Activated CD8-positive, alpha-beta memory T cell treated with anti-CD3 and anti-CD28 coated beads, Interleukin-2, amount 50 U/mL, for 24 hours (primary cell): ENCODE data around the gene MOB3B.

Experiments
- DNase-seq: peaks from one replicate; pipeline ENCODE4 v3.0.0-alpha.2; 2020; ENCODE audit errors: extremely low read depth

The MOB3B gene

DNA sequence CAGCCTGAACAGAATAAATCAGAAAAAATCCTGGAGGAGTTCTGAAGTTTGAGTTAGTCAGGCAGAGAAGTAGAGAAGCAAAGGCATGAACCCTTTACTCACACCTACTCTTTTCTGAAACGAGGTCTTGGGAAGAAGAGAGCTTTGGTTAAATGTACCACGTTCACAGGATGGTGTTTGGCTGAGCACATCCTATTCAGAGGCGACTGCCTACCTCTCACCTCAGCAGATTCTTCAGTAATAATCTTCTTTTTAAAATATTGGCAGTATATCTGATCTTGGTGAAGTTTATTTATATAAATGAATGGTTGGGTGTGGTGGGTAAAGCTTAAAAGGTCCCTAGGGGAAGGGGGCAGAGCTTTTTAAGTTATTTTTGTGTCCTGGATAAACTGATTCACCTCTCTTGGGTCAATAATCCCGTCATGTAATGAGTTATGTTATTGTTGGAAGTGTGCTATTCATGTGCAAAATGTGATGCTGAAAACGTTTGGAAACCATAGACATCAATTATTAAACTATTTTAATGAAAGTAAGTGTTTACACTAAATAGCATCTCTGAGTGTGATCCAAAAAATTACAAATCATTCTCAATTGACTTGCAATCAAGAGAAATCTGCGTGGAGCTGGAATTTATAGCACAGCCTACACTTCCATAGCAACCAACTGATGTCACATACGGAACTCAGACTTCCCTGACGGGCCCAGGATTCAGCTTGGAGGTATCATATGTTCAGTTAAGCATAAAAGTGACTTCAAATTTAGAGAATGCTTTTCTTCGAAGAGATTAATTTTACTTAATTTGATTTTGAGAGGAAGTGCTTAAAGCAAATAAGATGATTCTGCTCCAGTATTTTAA is 138.3 kb downstream of the MOB3B start:
- no peak for DNase-seq

DNA sequence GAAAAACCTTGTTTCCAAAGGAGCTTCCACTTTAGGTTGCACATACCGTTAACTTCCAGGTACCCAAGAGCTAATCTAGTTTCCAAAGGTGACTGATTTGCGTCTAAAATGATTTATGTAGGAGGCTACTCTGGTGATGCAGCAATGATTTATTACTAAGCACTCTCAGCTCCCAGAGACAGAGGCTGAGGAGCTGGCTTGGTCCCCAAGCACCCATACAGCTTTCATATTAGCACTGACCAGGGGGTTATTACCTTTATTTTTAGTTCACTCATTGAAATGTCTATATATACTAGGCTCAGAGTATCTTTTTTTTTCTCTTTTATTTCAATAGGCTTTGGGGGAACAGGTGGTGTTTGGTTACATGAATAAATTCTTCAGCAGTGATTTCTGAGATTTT is 141.5 kb downstream of the MOB3B start:
- no peak for DNase-seq

GRCh38 chr9:27387722-27388121 is 141.9 kb downstream of the MOB3B start:
- DNase-seq: no peak

DNA sequence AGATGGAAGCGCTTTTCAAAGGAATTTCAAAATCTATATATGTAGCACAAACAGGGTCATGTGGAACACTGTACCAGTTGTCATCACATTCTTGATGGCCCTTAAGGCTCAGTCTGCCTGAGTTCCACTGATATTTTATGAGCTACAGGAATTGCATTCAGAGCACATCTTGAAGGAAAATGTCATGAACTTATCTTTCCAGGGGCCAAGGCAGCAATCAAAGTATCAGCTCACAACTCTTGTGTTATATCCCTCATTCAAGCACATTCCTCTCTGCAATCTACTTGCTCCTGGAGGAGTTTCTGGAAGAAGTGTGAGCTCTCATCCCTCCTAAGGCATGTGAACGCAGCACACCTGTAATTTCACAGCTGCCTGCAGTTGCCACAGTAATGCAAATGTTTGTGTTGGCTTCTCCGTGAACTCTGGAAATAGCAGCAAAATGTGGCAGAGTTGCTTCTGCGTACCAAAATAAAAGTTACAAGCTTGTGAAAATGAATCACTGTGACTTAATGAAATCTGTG is 143.0 kb downstream of the MOB3B start:
- DNase-seq: no peak

GRCh38 chr9:27385606-27386322 is 143.8 kb downstream of the MOB3B start:
- DNase-seq: no peak

DNA sequence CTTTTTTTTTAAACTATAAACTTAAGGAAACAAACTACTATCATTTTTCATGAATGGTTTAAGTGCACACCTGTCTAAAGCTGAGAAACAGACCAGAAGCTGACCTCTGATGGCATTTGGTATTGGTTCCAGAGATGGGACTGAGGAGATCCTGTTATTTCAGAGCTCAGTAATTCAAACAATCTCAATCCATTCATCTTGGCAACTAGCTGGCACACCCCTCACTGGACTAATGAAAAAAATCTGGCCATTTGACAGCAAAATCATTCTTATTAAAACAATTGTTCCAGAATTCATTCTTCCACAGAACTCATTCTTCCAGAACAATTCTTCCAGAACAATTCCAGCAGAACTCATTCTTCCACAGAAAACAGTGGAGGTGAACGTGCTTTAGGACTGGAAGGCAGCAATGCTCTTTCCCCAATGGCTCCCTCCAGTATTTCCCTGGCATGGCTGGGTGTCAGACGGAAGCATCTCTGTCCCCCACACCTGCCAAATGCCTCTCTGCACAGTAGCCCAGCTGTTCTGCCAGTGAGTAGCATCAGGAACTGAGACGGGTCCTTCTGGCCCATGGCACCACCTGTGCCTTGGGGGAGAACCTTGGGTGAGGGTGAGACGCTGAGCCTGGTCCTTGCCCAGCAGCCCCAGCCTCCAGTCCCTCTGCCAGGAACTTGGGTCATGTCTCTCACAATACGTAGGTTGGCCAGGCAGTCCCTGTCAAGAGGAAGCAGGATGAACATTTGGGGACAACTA is 145.2 kb downstream of the MOB3B start:
- DNase-seq: no peak

- no peak for DNase-seq
Measured at GRCh38 chr9:27383524-27383923, 146.1 kb downstream of the MOB3B start.

GRCh38 chr9:27382975-27383374 is 146.6 kb downstream of the MOB3B start:
- no peak for DNase-seq

DNA sequence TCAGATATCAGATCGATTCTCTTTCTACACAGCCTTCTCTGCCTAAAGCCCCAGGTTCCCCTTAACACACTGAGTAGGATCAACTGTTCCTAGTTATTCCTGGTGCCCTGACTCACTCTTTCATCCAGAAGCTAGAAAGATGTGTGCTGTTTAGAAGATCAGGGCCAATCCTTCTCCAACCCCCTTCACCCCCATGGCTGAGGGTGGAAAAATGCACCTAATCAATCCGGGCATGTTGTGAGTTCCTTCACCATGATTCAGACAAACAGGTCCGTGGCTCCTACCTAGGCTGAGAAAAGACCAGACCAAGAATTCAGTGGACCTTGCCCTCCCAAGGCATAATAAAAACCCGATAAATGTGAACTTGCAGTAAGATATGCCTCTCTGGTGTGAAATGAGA is 147.3 kb downstream of the MOB3B start:
- no peak for DNase-seq

- no peak for DNase-seq
Measured at GRCh38 chr9:27379311-27380251, 150.0 kb downstream of the MOB3B start.

DNA sequence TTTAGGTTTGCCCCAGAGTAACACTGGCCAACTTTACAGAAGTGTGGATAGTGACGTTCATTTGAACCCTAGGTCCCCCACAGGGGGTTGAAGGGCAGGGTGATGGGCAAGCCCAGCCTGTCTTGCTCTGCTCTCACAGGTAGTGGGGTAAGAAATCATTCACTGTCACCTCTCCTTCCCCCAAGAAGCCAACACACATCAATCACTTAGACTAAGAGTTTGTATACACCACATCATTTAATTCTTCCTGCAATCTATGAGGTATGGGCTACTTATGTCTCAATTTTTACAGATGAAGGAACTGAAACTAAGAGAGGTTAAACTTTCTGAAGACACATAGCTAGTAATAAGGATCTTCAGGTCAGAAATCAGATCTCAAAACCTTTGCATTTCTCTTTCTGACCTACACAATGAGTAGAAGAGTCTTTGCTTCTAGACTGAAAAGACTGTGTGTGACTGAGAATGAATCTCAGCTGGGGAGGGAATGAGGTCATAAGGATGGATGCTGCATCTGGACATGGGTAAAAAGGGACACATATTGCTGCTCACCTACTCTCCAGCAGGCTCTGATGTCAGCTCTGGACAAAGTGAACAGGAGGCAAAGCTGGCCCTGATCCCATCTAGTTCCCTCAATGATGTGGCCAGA is 151.7 kb downstream of the MOB3B start:
- DNase-seq: no peak

DNA sequence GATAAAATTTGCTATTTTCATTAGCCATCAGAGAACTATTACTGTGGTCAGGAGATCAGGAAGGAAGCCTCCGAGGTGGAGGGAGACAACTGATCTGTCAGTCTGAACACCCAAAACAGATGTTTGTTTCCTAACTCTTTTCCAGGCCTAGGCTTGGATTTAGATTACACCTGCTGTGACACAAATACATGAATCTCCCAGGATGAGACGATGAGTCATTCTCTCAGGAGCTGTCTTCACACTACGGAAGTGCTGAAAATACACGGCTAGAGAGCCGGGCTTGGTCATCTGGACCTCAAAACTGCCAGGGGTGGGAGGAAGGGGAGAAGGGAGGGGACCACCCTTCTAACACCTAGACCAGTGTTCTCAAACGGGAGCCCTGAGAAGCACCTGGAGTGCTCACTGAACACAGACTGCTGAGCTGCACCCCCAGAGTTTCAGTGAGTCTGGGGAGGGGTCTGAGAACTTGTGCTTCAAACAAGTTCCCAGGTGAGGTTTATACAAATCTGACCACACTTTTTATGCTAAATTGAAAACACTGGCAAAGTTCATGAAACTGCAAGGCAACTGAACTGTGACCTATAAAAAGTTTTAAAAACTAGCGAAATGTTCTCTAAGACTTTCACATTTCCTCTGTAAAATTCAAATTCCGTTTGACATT is 152.3 kb downstream of the MOB3B start:
- DNase-seq: no peak

- DNase-seq: no peak
Measured at GRCh38 chr9:27373851-27374250, 155.8 kb downstream of the MOB3B start.

DNA sequence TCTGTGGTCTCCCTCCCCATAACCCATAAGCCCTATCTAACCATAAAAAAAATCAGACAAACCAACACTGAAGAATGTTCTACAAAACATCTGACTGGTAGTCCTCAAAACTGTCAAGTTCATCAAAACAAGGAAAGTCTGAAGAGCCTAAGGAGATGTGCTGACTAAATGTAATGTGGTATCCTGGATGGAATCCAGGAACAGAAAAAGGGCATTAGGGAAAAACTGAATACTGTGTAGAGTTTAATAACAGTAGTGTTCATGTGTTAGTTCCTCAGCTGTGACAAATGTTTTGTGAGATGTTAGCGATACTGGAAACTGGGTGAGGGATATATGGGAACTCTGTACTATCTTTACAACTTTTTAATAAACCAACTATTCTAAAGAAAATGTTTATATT is 157.0 kb downstream of the MOB3B start:
- no peak for DNase-seq

- DNase-seq: no peak
Measured at GRCh38 chr9:27371382-27371781, 158.2 kb downstream of the MOB3B start.

DNA sequence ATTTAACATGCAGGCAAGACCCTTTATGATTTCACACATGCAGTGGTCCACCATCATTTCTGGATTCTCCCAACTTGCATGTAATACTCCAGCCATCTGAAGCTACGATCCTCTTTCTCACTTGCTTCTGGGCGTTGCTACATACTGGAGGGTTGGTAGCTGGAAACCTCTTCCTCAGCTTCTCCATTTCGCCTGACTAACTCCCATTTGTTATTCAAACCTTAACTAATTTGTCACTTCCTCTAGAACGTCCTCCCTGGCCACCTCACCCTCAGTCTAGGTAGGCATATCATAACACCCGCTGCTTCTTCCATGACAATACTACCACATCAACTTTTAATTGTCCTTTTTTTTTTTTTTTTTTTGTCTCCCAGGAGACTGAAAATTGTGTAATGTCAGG is 160.0 kb downstream of the MOB3B start:
- DNase-seq: no peak

GRCh38 chr9:27368316-27368985 is 161.2 kb downstream of the MOB3B start:
- DNase-seq: no peak

DNA sequence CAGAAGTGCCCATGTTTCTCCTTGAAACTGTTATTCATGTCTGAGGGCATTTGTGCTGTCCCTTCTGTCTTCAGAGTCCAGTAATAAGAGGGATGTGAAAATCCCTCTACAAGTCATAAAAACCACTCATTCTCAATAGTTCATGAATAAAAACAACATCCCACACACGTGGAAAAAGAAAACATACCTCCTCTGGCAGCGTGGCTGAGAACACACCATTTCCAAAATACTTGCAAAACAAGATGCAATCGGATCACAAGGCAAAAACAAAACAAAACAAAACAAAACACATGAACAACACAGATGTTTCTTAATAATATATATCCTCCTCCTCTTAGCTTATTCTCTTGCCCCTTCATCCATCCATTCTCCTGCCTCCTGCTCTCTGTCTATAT is 161.7 kb downstream of the MOB3B start:
- DNase-seq: no peak

- no peak for DNase-seq
Measured at GRCh38 chr9:27367175-27367798, 162.3 kb downstream of the MOB3B start.
